Parathyroid adenoma (tissue), 2 donors: Measurements from ENCODE around the gene TUBA4A.
A peak's percentile ranks its signal among the peaks of the same experiment; 100 is the strongest.
"Not testable (repeated sequence)": the region's sequence is repeated elsewhere in the genome, so short reads cannot be mapped to it uniquely, and the experiment has no call there.

Experiments used
- H2AFZ ChIP-seq: fragments of 300-600 bp; sonication (generic); one replicate; pipeline ENCODE4 v1.7.0; 2017; ENCODE audit warnings: antibody characterized with exemption, mild to moderate bottlenecking
- H3K27ac ChIP-seq: fragments of 300-600 bp; sonication (generic); one replicate; pipeline ENCODE4 v1.7.0; 2017
- H3K27me3 ChIP-seq: fragments of 300-600 bp; sonication (generic); one replicate; pipeline ENCODE4 v1.7.0; 2017; ENCODE audit warnings: low read length; ENCODE audit not compliant: control insufficient read depth, insufficient read depth
- H3K36me3 ChIP-seq: fragments of 300-600 bp; sonication (generic); one replicate; pipeline ENCODE4 v1.7.0; 2017; ENCODE audit warnings: low read length; ENCODE audit not compliant: control insufficient read depth, insufficient read depth
- H3K4me1 ChIP-seq: fragments of 300-600 bp; sonication (generic); one replicate; pipeline ENCODE4 v1.7.0; 2017; ENCODE audit warnings: control low read depth
- H3K4me2 ChIP-seq: fragments of 300-600 bp; sonication (generic); one replicate; pipeline ENCODE4 v1.7.0; 2017; ENCODE audit warnings: low read length
- H3K4me3 ChIP-seq: fragments of 300-600 bp; sonication (generic); one replicate; pipeline ENCODE4 v1.7.0; 2017; ENCODE audit warnings: low read depth, low read length
- H3K79me2 ChIP-seq: fragments of 300-600 bp; sonication (generic); one replicate; pipeline ENCODE4 v1.7.0; 2017; ENCODE audit warnings: control low read depth
- H3K9ac ChIP-seq: fragments of 300-600 bp; sonication (generic); one replicate; pipeline ENCODE4 v1.7.0; 2017; ENCODE audit warnings: mild to moderate bottlenecking
- H3K9me3 ChIP-seq: fragments of 300-600 bp; sonication (generic); one replicate; pipeline ENCODE4 v1.7.0; 2017; ENCODE audit warnings: low read length; ENCODE audit not compliant: control insufficient read depth
- CTCF ChIP-seq: fragments of 300-600 bp; sonication (generic); IDR thresholded peaks from one replicate; pipeline ENCODE4 v1.7.0; 2017; ENCODE audit warnings: antibody characterized with exemption, mild to moderate bottlenecking
- donor health status: primary hyperparathyroidism.

The TUBA4A gene

GRCh38 chr2:219266886-219267285 is 13.2 kb upstream of the TUBA4A start:
- Histone ChIP-seq H2AFZ (no peak overlapping the region), H3K79me2 (no peaks in the 10 kb centered on the region), H3K4me3 (no peak overlapping the region), H3K27me3 (no peaks in the 10 kb centered on the region), H3K36me3 (no peaks in the 10 kb centered on the region), H3K4me1 (no peaks in the 10 kb centered on the region), H3K9me3 (no peaks in the 10 kb centered on the region), H3K4me2 (no peak overlapping the region), H3K27ac (no peak overlapping the region), H3K9ac (no peak overlapping the region)
- no peak for TF ChIP-seq CTCF

- H3K27me3 ChIP-seq, result no peaks in the 10 kb centered on the region
- no peak overlapping the region for H3K4me3 ChIP-seq
- no peak overlapping the region for H3K9ac ChIP-seq
- H3K9me3 ChIP-seq, result no peaks in the 10 kb centered on the region
- no peaks in the 10 kb centered on the region for H3K4me1 ChIP-seq
- H2AFZ ChIP-seq, result no peak overlapping the region
- no peaks in the 10 kb centered on the region for H3K36me3 ChIP-seq
- H3K4me2 ChIP-seq, result no peak overlapping the region
- no peaks in the 10 kb centered on the region for H3K79me2 ChIP-seq
- TF ChIP-seq CTCF, result no peak
- H3K27ac ChIP-seq, result no peak overlapping the region
These were observed 12.5 kb upstream of the TUBA4A start for GRCh38 chr2:219266232-219266631.

- Histone ChIP-seq H3K4me3 (no peak overlapping the region), H3K27me3 (no peaks in the 10 kb centered on the region), H3K9me3 (no peaks in the 10 kb centered on the region), H3K4me1 (no peaks in the 10 kb centered on the region), H3K79me2 (no peaks in the 10 kb centered on the region), H3K27ac (no peak overlapping the region), H3K4me2 (no peak overlapping the region), H3K9ac (no peak overlapping the region), H2AFZ (no peak overlapping the region), H3K36me3 (no peaks in the 10 kb centered on the region)
- TF ChIP-seq CTCF, result no peak
These were observed 7.5 kb upstream of the TUBA4A start for GRCh38 chr2:219261024-219261855.

GRCh38 chr2:219258942-219259341 is 5.2 kb upstream of the TUBA4A start:
- not testable (repeated sequence) for H3K27me3 ChIP-seq, H2AFZ ChIP-seq, H3K79me2 ChIP-seq, H3K27ac ChIP-seq, H3K9me3 ChIP-seq, H3K4me2 ChIP-seq, H3K36me3 ChIP-seq, H3K9ac ChIP-seq, H3K4me3 ChIP-seq
- H3K4me1 ChIP-seq, result peaks cover 11% of the 10 kb centered on the region

GRCh38 chr2:219254590-219255201 is 978 bp upstream of the TUBA4A start:
- peaks cover 2% of the 10 kb centered on the region for H3K79me2 ChIP-seq
- no peaks in the 10 kb centered on the region for H3K27me3 ChIP-seq
- H3K27ac ChIP-seq, result peak overlapping the region; percentile 75
- H3K36me3 ChIP-seq, result no peaks in the 10 kb centered on the region
- peak overlapping the region; percentile 73 for H3K4me3 ChIP-seq
- H3K4me2 ChIP-seq, result peak overlapping the region; percentile 97
- TF ChIP-seq CTCF, result no peak
- no peaks in the 10 kb centered on the region for H3K9me3 ChIP-seq
- H3K9ac ChIP-seq, result no peak overlapping the region
- H3K4me1 ChIP-seq, result peaks cover 29% of the 10 kb centered on the region
- H2AFZ ChIP-seq, result peak overlapping the region; percentile 72
